ENCODE results near the gene ANKHD1. TPM values are rescaled to one million over a fixed set of nuclear protein-coding genes. Genes with fewer than 3 reads are reported as not detected.
"Not testable (repeated sequence)": the region's sequence is repeated elsewhere in the genome, so short reads cannot be mapped to it uniquely, and the experiment has no call there.

ANKHD1 gene
- polyA plus RNA-seq, 3 donors: 112 to 139 (median 120) TPM

- no peak for DNase-seq (ENCODE audit: extremely low read depth in 1 of 11, low read depth in 9 of 11, low spot score in 4 of 11)
These were observed 168.9 kb downstream of the ANKHD1 start for GRCh38 chr5:140570488-140570887.

GRCh38 chr5:140571105-140571504 lies 169.5 kb downstream of the ANKHD1 start:
- no peak for DNase-seq (ENCODE audit: extremely low read depth in 1 of 11, low read depth in 9 of 11, low spot score in 4 of 11)

- no peak for DNase-seq (ENCODE audit: extremely low read depth in 1 of 11, low read depth in 9 of 11, low spot score in 4 of 11)
These were observed 172.1 kb downstream of the ANKHD1 start for GRCh38 chr5:140573683-140574082.

GRCh38 chr5:140574165-140574564 lies 172.5 kb downstream of the ANKHD1 start:
- DNase-seq (ENCODE audit: extremely low read depth in 1 of 11, low read depth in 9 of 11, low spot score in 4 of 11): no peak

- no peak for DNase-seq (ENCODE audit: extremely low read depth in 1 of 11, low read depth in 9 of 11, low spot score in 4 of 11)
These were observed 173.7 kb downstream of the ANKHD1 start for GRCh38 chr5:140575309-140575708.

GRCh38 chr5:140576776-140577201 lies 175.2 kb downstream of the ANKHD1 start:
- DNase-seq (ENCODE audit: extremely low read depth in 1 of 11, low read depth in 9 of 11, low spot score in 4 of 11): no peak

GRCh38 chr5:140579188-140579747 lies 177.6 kb downstream of the ANKHD1 start:
- not testable (repeated sequence) for DNase-seq (ENCODE audit: extremely low read depth in 1 of 11, low read depth in 9 of 11, low spot score in 4 of 11)

- DNase-seq (ENCODE audit: extremely low read depth in 1 of 11, low read depth in 9 of 11, low spot score in 4 of 11): no peak
These were observed 185.9 kb downstream of the ANKHD1 start for GRCh38 chr5:140587495-140587894.

GRCh38 chr5:140588311-140589070 lies 186.9 kb downstream of the ANKHD1 start:
- no peak for DNase-seq (ENCODE audit: extremely low read depth in 1 of 11, low read depth in 9 of 11, low spot score in 4 of 11)

Other genes with a start within 250 kb of the ANKHD1 start
- gene CYSTM1, start 226.6 kb upstream of the ANKHD1 start, polyA plus RNA-seq (ENCODE audit: insufficient read length in 3 of 3): 10 to 100 TPM; 51.3 to 89.7 (median 63.8) TPM
- gene PFDN1, start 98.7 kb upstream of the ANKHD1 start, polyA plus RNA-seq (ENCODE audit: insufficient read length in 3 of 3): 100 to 1,000 TPM in 2 of 3 donors, 10 to 100 TPM in 1; 86.6 to 116 (median 114) TPM
- gene HBEGF, start 55.2 kb upstream of the ANKHD1 start, polyA plus RNA-seq (ENCODE audit: insufficient read length in 3 of 3): 10 to 100 TPM in 2 of 3 donors, 1 to 10 TPM in 1; 9.9 to 13.3 (median 12.6) TPM
- gene SLC4A9, start 41.6 kb upstream of the ANKHD1 start, polyA plus RNA-seq (ENCODE audit: insufficient read length in 3 of 3): 10 to 100 TPM; 11.7 to 43.4 (median 13.6) TPM
- gene EIF4EBP3, start 145.8 kb downstream of the ANKHD1 start, polyA plus RNA-seq (ENCODE audit: insufficient read length in 3 of 3): 10 to 100 TPM in 1 of 3 donors, 1 to 10 TPM in 2; 6.9 to 14.9 (median 7.6) TPM
- 10 to 100 TPM; 23.8 to 31.7 (median 27.1) TPM for gene SRA1, start 155.6 kb downstream of the ANKHD1 start, polyA plus RNA-seq (ENCODE audit: insufficient read length in 3 of 3)
- gene APBB3, start 162.8 kb downstream of the ANKHD1 start, polyA plus RNA-seq (ENCODE audit: insufficient read length in 3 of 3): 10 to 100 TPM; 37.9 to 63.1 (median 38.0) TPM
- gene SLC35A4, start 163.0 kb downstream of the ANKHD1 start, polyA plus RNA-seq (ENCODE audit: insufficient read length in 3 of 3): 10 to 100 TPM; 72.4 to 83.5 (median 78.0) TPM
- 10 to 100 TPM in 2 of 3 donors, 1 to 10 TPM in 1; 8.4 to 11.5 (median 11.0) TPM for gene CD14, start 231.3 kb downstream of the ANKHD1 start, polyA plus RNA-seq (ENCODE audit: insufficient read length in 3 of 3)
- 10 to 100 TPM; 16.1 to 19.3 (median 17.0) TPM for gene TMCO6, start 237.6 kb downstream of the ANKHD1 start, polyA plus RNA-seq (ENCODE audit: insufficient read length in 3 of 3)
- gene NDUFA2, start 245.8 kb downstream of the ANKHD1 start, polyA plus RNA-seq (ENCODE audit: insufficient read length in 3 of 3): 10 to 100 TPM; 77.3 to 94.8 (median 88.4) TPM
- 100 to 1,000 TPM; 158 to 177 (median 174) TPM for gene IK, start 246.0 kb downstream of the ANKHD1 start, polyA plus RNA-seq (ENCODE audit: insufficient read length in 3 of 3)